HEK293 (cell line): ENCODE measurements around the gene INTS15.

Experiments used
- CTCF ChIA-PET: fragments of 350-600 bp; formaldehyde crosslinking; extraction: SDS; loops from one replicate; lab custom pipeline; 2021; ENCODE audit warnings: antibody characterized with exemption; lab: Yijun Ruan, JAX
- POLR2A ChIA-PET: fragments of 300-600 bp; formaldehyde crosslinking; extraction: SDS; loops from one replicate; lab custom pipeline; 2020; ENCODE audit warnings: antibody characterized with exemption, inconsistent platforms; lab: Yijun Ruan, JAX
- H3K27ac ChIP-seq: fragments of 200-500 bp; sonication (Bioruptor generic); 2 replicates; pipeline ENCODE4 v1.5.1; 2014; ENCODE audit warnings: low read depth, low read length, control low read depth, inconsistent platforms; ENCODE audit errors: extremely low read depth
- H3K36me3 ChIP-seq, 2 experiments: fragments of 200-500 bp in 1 of 2; sonication (Bioruptor generic) in 1 of 2; 1 replicate in 1 of 2; 2 replicates in 1 of 2; pipeline ENCODE4 v1.5.1; 2014 to 2017; ENCODE audit warnings: inconsistent platforms in 2 of 2, low read length in 2 of 2; ENCODE audit not compliant: control insufficient read depth in 2 of 2, insufficient read depth in 1 of 2
- H3K4me1 ChIP-seq: fragments of 200-500 bp; sonication (Bioruptor generic); 2 replicates; pipeline ENCODE4 v1.5.1; 2014; ENCODE audit warnings: mild to moderate bottlenecking, low read length, inconsistent platforms; ENCODE audit not compliant: control insufficient read depth, insufficient read depth
- H3K4me3 ChIP-seq: 2 replicates; pipeline ENCODE4 v1.5.1; 2011; ENCODE audit warnings: low read depth, mild to moderate bottlenecking, control low read depth, low read length, moderate library complexity
- H3K9me3 ChIP-seq: fragments of 200-500 bp; sonication (Bioruptor generic); 2 replicates; pipeline ENCODE4 v1.5.1; 2014; ENCODE audit warnings: low read depth, low read length, inconsistent platforms; ENCODE audit not compliant: control insufficient read depth, insufficient read depth
- EGR2 ChIP-seq: fragments of 450-650 bp; formaldehyde crosslinking; IDR thresholded peaks from 2 replicates; pipeline ENCODE4 v1.5.1; 2016; ENCODE audit warnings: low read depth, missing biosample characterization, missing genetic modification characterization
- GFI1B ChIP-seq: fragments of 450-650 bp; formaldehyde crosslinking; IDR thresholded peaks from 2 replicates; pipeline ENCODE4 v1.5.1; 2016; ENCODE audit warnings: missing biosample characterization, missing genetic modification characterization
- GLIS2 ChIP-seq: fragments of 450-650 bp; formaldehyde crosslinking; IDR thresholded peaks from 2 replicates; pipeline ENCODE4 v1.5.1; 2016; ENCODE audit warnings: missing biosample characterization, missing genetic modification characterization
- HOXC10 ChIP-seq: sonication (generic); formaldehyde crosslinking; IDR thresholded peaks from 2 replicates; pipeline ENCODE4 v1.8.1; 2023; ENCODE audit warnings: mild to moderate bottlenecking, missing genetic modification reagents
- KLF17 ChIP-seq: fragments of 450-650 bp; formaldehyde crosslinking; IDR thresholded peaks from 2 replicates; pipeline ENCODE4 v1.5.1; 2016; ENCODE audit warnings: missing biosample characterization, missing genetic modification characterization
- PATZ1 ChIP-seq: fragments of 450-650 bp; formaldehyde crosslinking; IDR thresholded peaks from 2 replicates; pipeline ENCODE4 v1.5.1; 2016; ENCODE audit warnings: missing biosample characterization, missing genetic modification characterization
- PRDM10 ChIP-seq: fragments of 450-650 bp; formaldehyde crosslinking; IDR thresholded peaks from 2 replicates; pipeline ENCODE4 v1.5.1; 2016; ENCODE audit warnings: missing biosample characterization, missing genetic modification characterization
- ZBTB48 ChIP-seq: fragments of 450-650 bp; formaldehyde crosslinking; IDR thresholded peaks from 2 replicates; pipeline ENCODE4 v1.5.1; 2016; ENCODE audit warnings: missing biosample characterization, missing genetic modification characterization
- ZFHX2 ChIP-seq: fragments of 450-650 bp; formaldehyde crosslinking; conservative IDR thresholded peaks from 2 replicates; pipeline ENCODE4 v1.5.1; 2016; ENCODE audit warnings: missing biosample characterization, missing genetic modification characterization
- ZNF248 ChIP-seq: fragments of 450-650 bp; formaldehyde crosslinking; IDR thresholded peaks from 2 replicates; pipeline ENCODE4 v1.5.1; 2017; ENCODE audit warnings: missing biosample characterization, missing genetic modification characterization
- ZNF335 ChIP-seq: fragments of 450-650 bp; formaldehyde crosslinking; conservative IDR thresholded peaks from 2 replicates; pipeline ENCODE4 v1.5.1; 2016; ENCODE audit warnings: missing biosample characterization, missing genetic modification characterization
- ZNF423 ChIP-seq: fragments of 450-650 bp; formaldehyde crosslinking; IDR thresholded peaks from 2 replicates; pipeline ENCODE4 v1.5.1; 2016; ENCODE audit warnings: missing biosample characterization, missing genetic modification characterization
- ZNF639 ChIP-seq: fragments of 450-650 bp; formaldehyde crosslinking; IDR thresholded peaks from 2 replicates; pipeline ENCODE4 v1.5.1; 2016; ENCODE audit warnings: missing biosample characterization, missing genetic modification characterization
- ZNF701 ChIP-seq: fragments of 450-650 bp; formaldehyde crosslinking; IDR thresholded peaks from 2 replicates; pipeline ENCODE4 v1.5.1; 2016; ENCODE audit warnings: missing biosample characterization, missing genetic modification characterization
- TF ChIP-seq, protein P1 (sequence below): fragments of 450-650 bp; formaldehyde crosslinking; IDR thresholded peaks from 2 replicates; pipeline ENCODE4 v1.5.1; 2016; ENCODE audit warnings: missing biosample characterization, missing genetic modification characterization
- TF ChIP-seq, protein P2 (sequence below): fragments of 450-650 bp; formaldehyde crosslinking; IDR thresholded peaks from 2 replicates; pipeline ENCODE4 v1.5.1; 2016; ENCODE audit warnings: missing biosample characterization, missing genetic modification characterization

INTS15 gene

GRCh38 chr7:6636741-6637543, 47.1 kb downstream of the INTS15 start, which contains the start of gene ZNF316 (continued):
- TF ChIP-seq, protein P1, sequence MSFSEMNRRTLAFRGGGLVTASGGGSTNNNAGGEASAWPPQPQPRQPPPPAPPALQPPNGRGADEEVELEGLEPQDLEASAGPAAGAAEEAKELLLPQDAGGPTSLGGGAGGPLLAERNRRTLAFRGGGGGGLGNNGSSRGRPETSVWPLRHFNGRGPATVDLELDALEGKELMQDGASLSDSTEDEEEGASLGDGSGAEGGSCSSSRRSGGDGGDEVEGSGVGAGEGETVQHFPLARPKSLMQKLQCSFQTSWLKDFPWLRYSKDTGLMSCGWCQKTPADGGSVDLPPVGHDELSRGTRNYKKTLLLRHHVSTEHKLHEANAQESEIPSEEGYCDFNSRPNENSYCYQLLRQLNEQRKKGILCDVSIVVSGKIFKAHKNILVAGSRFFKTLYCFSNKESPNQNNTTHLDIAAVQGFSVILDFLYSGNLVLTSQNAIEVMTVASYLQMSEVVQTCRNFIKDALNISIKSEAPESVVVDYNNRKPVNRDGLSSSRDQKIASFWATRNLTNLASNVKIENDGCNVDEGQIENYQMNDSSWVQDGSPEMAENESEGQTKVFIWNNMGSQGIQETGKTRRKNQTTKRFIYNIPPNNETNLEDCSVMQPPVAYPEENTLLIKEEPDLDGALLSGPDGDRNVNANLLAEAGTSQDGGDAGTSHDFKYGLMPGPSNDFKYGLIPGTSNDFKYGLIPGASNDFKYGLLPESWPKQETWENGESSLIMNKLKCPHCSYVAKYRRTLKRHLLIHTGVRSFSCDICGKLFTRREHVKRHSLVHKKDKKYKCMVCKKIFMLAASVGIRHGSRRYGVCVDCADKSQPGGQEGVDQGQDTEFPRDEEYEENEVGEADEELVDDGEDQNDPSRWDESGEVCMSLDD (tag by site-specific recombination) = peak; percentile 44; the same call in 1 of the 2 replicates
- TF ChIP-seq PRDM10 = no peak
- no peak for TF ChIP-seq ZNF701
- no peak for TF ChIP-seq GFI1B (tag by site-specific recombination)
- TF ChIP-seq ZFHX2 (tag by site-specific recombination) = peak; percentile 22; the same call in 1 of the 2 replicates
- peak; percentile 45; the same call in 1 of the 2 replicates for TF ChIP-seq PATZ1
- TF ChIP-seq HOXC10 (CRISPR knock-in tag) = no peak
- no peak for TF ChIP-seq ZNF639 (tag by site-specific recombination)
- peak; percentile 30; the same call in 1 of the 2 replicates for TF ChIP-seq ZNF335 (tag by site-specific recombination)

- Histone ChIP-seq H3K4me1 (no peaks in the 10 kb centered on the region), H3K36me3 (peaks cover 0 to 37% of the 10 kb centered on the region in 2 experiments; a peak in 2 of 3 replicates), H3K4me3 (peak overlapping the region; percentile 78), H3K9me3 (no peaks in the 10 kb centered on the region), H3K27ac (peak overlapping the region; percentile 66; the same call in 1 of the 2 replicates)
- ChIA-PET CTCF (no interaction called here), POLR2A (interaction anchor here (0.6 to 1.0 kb wide), 2 partner anchors 26 to 48 kb away, joined by 3 read pairs; partner anchors contain the start of gene INTS15)
- TF ChIP-seq ZFHX2 (tag by site-specific recombination) = peak; percentile 53
- peak; percentile 71 for TF ChIP-seq GLIS2 (tag by site-specific recombination)
- TF ChIP-seq ZBTB48 (tag by site-specific recombination) = no peak
- no peak for TF ChIP-seq ZNF248 (tag by site-specific recombination)
- no peak for TF ChIP-seq KLF17
- peak; percentile 28; the same call in 1 of the 2 replicates for TF ChIP-seq EGR2 (tag by site-specific recombination)
- TF ChIP-seq, protein P2, sequence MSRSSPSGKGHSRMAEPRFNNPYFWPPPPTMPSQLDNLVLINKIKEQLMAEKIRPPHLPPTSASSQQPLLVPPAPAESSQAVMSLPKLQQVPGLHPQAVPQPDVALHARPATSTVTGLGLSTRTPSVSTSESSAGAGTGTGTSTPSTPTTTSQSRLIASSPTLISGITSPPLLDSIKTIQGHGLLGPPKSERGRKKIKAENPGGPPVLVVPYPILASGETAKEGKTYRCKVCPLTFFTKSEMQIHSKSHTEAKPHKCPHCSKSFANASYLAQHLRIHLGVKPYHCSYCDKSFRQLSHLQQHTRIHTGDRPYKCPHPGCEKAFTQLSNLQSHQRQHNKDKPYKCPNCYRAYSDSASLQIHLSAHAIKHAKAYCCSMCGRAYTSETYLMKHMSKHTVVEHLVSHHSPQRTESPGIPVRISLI (tag by site-specific recombination) = no peak
- TF ChIP-seq PATZ1 = 0 out of 2 replicates have a peak, but pooled peaks have one; percentile 30
- peak; percentile 38; the same call in 1 of the 2 replicates for TF ChIP-seq ZNF423 (tag by site-specific recombination)
Observed at GRCh38 chr7:6637544-6638229, 47.9 kb downstream of the INTS15 start.
